RPMI8226 (cell line): Measurements from ENCODE around the gene PRSS27.
"Not testable (repeated sequence)": the region's sequence is repeated elsewhere in the genome, so short reads cannot be mapped to it uniquely, and the experiment has no call there.

Experiments
- DNase-seq: peaks from one replicate; pipeline ENCODE4 v3.0.0-alpha.2; 2015

PRSS27 gene

DNA sequence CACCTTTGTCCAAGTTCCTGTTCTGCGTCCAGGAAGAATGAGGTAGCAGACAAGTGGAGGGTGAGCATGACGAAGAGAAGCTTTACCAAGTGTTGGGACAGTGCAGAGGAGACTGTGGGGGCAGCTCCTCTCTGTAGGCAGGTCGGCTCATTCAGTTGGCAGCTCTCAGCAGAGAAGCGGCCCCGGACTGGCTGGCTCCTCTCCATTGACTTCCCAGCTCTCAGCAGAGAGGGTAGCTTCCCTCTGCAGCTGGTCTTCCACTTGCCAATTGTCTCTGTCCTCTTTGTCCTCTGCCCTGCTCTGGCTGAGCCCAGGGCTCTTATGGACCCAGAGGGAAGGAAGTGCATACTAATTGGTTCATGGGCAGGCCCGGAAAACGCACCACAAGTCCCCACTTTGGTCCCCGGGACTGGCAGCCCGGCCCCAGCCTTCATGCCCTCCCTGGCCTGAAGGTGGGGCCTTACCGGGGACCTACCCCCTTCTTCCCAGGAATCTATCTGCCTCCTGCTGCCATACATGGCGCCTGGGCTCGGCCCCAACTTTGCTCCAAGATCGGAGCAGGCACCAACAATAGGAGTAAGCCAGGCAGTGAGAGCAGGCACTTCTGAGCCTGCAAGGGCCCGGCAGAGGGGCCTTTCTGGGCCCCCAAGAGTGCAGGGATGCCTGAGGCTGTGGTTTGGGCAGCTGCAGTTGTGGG is 27.6 kb downstream of the PRSS27 start:
- DNase-seq, result no peak

DNA sequence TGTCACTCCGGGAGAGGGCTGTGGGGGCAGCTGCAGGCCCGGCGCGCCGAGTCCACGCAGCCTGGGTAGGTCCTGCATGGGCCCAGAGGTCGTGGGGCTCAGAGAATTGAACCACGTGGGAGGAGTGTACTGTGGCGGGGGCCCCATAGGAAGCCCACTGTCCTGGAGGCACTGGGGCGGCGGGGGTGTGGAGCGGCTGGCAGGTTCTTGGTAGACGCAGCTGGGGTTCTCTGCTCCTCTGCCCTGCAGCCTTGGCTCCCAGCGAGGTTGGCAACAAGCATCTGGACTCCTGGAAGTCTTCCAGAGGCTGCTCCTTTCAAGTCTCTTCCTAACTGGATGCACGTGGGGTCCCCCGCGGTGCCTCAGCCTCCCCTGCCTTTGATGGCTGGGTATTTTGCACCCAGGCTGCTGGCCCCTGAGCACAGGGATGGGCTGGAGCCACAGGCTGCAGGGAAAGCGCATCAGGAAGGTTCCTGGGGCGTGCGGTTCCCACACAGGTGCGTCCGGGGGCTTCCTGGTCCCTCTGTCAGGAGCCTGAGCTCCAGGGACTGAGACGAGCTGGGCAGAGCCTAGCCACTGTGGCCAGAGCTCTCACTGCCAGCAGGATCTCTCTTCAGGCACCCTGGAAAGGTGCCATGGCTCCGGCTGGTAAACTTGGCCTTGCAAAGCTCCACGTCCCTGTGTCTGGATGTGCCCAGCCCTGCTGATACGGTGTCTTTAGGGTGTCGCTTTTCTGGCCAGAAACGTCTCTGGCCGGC is 28.4 kb downstream of the PRSS27 start:
- DNase-seq, result no peak

DNA sequence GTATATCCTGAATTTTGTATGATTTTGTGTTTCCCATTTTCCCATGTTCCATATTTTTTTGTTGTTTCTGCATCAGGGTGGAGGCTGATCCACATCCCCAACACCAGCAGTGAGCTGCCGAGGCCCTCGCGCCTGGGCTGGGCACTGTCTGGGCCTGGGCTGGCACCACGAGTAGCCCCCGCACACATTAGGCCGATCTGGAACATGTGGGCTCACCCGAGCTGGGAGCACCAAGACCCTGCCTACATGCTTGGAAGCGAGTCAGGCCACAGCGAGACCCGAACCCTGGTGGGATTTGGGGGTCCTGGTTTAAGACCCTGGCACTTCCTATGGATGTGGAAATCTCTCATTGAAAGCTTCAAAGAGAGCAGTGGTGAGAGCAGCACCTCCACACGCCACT is 29.2 kb downstream of the PRSS27 start:
- DNase-seq, result no peak

DNA sequence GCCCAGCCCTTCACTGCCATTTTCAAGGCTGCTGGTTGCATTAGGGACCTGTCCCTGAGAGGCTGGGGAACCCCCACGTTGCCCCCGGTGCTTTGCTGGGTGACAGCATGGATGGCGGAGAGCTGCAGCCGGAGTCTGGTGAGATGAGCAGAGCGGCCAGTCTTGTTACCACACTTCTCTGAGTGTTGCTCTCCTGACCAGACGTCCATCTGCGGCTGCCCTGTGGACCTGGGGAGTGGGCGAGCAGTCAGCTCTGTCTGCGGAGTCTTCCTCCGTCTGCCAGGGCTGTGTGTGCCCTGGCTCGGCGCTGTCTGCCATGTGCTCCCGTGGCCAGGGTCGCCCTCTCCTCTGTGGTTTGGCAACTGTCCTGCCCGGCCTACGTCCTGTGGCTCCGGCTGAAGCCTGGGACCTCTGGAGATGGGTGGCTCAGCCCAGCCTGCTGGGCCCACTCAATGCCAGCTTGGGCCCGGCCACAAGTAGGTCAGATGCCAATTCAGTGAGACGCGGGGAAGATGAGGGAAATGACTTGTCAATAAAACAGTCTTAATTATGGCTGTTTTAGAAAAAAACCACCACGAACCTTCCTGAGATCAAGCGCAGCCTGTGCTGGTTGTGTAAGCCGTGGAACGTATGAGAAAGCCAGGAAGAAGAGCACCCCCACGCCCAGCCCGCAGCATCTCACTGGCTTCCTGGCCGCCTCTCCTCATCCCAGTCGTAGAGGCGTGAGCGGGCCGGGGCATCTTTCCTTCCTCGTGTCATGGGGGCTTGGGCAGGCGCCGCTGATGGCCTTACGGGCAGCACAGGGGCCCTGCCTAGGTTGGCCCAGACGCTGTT is 29.8 kb downstream of the PRSS27 start:
- no peak for DNase-seq

DNA sequence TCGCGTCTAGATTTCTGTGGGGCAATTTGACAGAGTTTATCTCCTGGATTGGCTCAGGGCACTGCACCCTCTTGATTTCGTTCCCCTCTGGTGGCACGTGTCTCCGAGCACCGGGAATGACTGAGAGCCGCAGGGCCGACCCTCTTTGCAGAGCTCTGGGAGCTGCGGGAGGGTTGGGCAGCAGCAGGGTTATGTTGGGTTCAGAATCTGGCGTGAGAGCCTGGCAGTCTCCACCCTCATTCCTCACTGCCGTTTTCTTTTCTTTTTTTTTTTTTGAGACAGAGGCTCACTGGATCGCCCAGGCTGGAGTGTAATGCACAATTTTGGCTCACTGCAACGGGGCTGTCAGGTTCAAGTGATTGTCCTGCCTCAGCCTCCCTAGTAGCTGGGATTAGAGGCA is 30.6 kb downstream of the PRSS27 start:
- not testable (repeated sequence) for DNase-seq

DNA sequence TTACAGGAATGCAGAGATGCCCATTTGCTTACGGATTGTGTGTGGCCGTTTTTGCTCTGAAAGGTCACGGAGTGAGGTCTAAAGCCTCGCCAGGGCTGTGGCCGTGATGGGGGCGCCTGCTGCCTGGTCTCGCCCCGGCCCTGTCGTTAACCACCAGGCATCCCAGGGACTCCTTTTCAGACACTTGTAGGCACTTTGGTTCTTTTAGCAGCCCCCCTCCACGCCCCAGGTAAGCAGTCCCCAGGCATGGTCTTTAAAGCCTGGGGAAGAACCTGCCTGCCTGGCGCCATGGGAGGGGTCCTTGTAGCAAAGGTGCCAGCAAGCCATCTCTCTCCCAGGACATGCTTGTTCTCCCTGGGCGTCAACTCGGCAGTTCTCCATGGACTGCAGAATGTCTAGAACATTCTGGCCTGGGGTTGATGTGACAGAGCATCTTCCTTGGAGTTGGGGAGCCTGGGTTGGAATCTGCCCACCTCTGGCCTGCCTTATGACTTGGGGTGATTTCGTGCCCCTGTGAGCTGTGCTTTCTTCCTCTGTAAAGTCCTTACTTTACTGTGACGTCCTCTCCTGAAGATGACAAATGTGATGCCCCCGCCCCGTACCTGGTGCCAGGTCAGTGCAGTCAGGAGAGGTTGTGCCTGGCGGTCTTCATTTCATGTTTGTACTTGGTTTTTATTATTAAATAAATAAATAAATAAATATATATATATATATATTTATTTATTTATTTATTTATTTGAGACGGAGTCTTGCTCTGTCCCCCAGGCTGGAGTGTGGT is 32.3 kb downstream of the PRSS27 start:
- DNase-seq, result no peak

DNA sequence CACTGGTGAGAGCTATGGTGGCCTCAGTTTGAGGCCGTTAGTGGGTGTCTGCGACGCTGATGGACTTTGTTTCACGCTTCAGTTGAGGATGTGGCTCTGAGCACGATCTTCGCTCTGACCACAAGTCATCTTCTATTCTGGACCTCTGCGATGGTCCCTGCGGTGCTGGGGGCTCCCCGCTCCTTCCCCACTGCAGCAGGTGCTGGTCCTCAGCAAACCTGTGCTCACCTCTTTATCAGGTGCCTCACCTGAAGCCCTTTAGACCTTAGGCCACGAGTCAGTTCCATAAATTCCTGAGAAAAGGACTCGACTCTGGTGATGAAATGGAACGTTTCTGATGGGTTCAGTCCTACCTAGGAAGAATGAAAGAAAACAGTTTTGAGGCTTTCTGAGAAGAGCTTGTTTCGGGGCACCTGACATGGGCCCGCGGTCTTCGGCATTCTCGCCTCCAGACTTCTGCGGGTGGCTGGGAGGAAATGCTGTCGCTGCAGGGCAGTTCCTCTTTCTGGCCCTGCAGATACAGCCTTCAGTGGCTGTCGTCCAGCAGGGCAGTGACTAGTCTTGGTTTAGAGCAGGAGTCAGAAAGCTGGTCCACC is 33.0 kb downstream of the PRSS27 start:
- DNase-seq, result peak; percentile 97

DNA sequence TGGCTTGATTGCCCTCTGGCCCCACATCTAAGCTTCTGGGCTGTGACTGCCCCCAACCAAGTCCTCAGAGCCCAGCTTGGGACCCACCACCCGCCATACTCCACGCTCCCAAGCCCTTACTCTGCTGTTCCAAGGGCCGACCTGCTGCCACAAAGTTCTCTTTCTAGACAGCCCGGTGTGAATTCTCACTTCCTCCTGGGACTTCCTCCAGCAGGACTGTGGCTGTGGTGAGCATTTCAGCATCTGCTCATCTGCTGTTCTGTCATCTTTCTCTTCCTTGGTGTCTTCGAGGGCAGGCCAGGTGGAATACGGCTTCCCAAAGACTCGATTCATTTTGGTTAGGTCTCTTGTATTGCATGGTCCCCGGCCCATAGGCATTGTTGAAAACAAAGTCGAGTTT is 33.9 kb downstream of the PRSS27 start:
- DNase-seq, result not testable (repeated sequence)

DNA sequence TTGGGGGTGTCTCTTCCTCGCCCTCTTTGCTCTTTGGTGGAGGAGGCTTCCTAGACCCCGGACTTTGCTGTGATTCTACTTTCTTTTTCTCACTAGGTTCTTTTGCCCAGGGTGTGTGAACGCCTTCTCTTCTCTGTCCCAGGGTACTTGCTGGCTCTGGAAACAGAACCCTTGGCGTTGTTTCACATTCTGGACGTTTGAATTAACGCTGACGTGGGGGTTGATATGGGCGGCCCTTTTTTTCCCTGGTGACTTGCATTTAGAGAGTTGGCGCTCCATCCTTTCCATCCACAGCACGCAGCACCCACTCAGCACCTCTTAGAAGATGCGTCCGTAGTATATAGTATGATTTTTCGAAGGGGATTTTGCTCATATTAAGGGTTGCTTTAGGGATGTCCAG is 37.0 kb downstream of the PRSS27 start:
- peak; percentile 28 for DNase-seq

DNA sequence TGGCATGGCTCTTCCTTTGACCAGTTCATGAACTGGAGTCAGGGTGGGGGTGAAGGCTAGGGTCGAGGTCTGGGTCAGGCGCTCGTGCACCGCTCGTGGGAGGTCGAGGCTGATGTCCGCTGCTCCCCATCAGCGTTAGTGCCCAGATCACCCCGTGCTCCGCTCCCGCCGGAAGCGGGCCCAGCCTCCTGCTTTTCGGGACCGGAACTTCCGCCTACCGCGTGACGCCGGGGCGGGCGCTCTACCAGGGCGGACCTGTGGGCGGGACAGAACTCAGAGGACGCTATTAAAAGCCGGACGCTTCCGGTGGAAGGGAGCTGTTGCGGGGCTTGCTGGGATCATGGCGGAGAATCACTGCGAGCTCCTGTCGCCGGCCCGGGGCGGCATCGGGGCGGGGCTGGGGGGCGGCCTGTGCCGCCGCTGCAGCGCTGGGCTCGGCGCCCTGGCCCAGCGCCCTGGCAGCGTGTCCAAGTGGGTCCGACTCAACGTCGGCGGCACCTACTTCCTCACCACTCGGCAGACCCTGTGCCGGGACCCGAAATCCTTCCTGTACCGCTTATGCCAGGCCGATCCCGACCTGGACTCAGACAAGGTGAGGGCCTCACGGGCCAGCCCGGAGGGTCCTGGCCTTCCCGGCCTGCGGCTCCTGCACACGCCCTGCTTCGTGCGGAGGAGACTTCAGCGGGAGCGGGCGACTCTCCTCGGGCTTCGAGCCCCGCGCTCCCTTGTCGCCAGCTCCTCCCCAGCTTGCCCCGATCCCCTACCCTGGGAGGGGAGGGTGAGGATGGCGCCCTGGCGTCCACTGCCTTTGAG is 37.6 kb downstream of the PRSS27 start, which contains the start of gene KCTD5:
Gene KCTD5, plus strand, starts transcription at position 315 of the 813 bp plus-strand sequence. Its CDS starts 26 bp downstream, at position 341.
- DNase-seq, result peak; percentile 99

DNA sequence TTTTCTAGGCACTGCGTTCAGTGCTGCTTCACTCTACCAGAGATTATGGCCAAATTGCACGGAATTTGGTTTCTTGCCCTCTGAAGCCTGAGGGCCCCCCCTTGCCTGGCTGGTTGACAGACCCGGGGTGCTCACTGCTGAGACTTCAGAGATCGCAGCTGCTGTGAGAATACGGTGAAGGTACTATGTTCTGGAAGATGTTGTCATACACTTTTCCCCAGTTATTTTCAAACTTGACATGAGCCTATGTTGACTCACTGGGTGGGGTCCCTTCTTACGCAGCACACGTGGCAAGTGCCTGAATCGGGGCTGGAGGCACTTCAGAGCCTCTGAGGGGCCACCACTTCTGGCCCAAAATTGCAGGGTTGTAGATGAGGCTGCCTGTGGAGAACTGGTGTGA is 39.7 kb downstream of the PRSS27 start:
- DNase-seq, result not testable (repeated sequence)

DNA sequence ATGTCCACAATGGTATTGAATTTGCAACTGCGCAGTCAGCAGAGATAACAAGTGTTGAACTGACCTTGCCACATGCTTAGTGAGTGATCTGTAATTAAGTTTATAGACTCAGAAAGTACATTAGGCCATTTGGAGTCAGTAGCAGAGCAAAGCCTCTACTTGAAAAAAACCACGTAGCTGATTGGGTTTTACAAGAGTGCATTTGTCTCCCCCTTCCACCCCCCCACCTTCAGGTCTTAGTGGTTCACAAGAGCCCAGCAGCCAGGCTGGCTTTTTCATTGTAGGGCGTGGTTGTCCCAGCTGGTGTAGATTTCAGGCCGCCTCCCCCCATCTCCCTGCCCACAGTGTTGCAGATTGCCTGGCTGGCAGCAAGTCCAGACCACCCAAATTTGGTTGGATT is 40.1 kb downstream of the PRSS27 start:
- DNase-seq, result not testable (repeated sequence)

DNA sequence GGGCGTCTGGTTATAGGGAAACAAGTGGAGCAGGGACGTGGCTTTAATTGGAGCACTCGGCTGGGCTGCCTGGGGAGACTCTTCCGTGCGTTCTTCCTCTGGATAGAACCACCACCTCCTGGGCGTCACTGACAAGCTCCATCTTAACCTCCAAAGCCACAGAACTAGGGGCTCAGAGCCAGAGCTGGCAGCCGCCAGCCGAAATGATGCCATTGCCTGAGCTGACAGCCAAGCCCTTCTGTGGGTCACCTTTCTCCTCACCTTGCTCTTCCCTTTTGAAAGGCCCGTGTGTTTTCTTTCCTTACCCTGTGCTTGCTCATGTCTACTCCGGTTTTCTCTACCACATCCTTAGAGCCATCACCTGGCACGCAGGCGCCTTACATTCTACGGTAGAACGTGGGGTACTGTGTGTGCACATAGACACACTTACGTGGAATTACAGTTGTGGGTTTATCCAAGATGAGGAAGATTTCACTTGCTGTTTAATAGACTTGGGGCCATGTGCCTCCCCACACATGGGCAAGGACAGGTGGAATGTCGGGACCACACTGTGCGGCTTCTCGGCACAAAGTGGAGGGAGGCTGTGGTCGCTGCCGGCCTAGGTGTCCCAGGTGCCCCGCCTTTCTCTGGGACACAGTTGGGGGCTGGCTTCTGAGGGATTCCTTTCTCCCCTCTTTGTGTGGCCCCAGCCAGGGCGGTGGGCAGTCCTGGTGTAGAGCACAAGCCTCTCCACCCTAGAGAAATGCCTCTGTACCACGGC is 41.6 kb downstream of the PRSS27 start:
- DNase-seq, result not testable (repeated sequence)

DNA sequence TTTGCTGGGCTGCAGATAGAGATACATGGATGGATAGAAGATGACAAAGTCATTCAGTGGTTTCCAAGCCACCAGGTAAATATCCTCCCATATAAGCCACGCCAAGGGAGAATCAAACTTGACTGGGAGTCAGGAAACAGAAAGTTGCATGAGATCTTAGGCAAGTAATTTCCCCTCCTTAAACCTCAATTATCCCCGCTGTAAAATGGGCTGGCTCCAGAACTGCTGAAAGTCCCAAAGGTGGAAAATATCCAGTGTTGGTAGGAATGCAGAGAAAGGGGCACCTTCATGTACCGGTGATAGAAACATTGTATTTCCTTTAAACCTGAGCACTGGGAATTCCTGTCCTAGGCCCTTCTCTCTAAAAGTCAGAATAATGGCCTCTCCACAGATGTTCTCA is 43.1 kb downstream of the PRSS27 start:
- not testable (repeated sequence) for DNase-seq

DNA sequence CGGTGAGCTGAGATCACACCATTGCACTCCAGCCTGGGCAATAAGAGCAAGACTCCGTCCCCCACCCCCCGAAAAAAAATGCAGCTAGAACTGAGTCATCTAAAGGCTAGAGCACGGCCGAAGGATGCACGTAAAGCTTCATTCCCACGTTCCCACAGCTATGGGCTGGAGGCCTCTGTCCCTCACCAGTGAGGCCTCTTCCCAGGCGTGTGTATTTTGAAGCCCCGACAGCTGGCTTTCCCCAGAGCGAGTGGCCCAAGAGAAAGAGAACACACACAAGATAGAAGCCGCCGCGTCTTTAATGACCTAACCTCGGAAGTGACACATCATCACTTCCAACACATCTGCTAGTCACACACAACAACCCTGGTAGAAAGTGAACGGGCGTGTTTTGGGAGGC is 44.3 kb downstream of the PRSS27 start:
- no peak for DNase-seq

DNA sequence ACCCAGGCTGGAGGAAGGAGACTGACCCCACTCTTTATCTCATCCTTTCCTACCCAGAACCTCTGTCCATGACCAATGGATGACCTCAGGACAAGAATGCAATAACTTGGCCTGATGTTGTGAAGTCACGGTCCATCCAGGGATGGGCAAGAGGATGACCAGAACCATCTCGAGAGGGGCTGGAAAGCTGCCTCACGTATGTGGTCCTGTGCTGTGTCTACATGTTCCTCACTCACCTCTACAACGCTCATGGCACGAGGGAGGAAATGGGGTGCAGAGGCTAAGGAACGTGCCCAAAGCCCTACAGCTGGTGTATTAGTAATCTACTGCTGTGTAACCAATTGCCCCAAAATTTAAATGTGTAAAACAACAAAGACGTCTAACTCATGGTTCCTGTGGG is 45.0 kb downstream of the PRSS27 start:
- DNase-seq, result no peak

DNA sequence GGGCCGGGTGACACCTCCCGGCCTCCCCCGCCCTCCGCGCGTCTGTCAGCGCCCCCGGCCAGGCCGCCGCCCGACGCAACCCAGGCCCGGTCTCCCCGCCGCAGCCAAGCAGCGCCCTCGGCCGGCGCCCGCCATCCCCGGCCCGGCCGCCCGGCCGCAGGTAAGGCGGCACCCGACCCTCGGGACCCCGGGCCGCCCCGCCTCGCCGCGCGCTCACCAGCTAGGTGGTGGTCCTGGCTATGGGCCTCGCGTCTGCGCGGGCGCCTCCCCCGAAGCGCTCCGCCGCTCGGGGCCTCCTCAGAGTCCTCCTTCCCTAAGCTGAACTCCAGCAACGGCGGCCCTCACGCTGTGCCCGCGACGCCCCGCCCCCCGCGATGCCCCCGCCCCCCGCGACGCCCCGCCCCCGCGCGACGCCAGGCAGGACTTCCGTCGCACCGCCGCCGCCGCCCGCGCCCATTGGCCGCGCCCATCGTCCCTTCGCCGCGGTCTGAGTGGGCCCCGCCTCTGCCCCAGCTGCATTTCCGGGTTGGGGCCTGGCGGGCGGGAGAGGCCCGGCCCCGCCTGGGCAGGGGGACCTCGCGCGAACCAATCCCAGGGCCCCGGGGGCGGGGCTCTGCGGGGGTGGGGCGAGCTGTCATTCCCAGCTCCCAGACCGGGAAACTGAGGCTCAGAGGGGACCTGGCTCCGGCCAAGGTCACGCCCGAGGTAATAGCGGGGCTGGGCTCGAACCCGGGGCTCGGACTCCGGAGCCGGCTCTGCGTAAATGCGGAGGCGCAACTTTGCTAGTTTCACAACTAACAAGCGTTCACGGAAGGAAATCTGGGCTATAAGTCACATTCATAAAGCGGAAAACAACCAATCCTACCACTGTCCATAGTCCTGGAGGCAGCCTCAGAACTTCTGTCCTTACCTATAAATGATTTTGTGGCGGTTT is 46.7 kb downstream of the PRSS27 start:
- peak; percentile 98 for DNase-seq

DNA sequence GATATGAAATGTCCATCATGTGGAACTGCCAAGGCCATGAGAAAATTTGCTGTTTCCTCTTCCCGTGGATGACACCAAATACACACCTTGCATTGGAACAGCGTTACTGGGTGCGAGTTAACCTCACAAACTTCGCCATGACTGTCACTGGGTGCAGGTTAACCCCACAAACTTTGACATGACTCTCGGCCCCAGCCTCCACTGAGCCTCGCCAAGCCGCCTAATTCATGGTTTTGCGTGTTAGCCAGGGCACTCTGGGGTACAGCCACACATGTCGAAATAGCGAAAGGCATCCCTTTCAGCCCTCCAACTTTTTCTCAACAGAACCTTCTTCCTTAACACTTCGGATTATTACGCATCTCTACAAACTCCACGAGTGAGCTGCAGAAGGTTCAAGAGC is 48.3 kb downstream of the PRSS27 start:
- DNase-seq, result no peak

DNA sequence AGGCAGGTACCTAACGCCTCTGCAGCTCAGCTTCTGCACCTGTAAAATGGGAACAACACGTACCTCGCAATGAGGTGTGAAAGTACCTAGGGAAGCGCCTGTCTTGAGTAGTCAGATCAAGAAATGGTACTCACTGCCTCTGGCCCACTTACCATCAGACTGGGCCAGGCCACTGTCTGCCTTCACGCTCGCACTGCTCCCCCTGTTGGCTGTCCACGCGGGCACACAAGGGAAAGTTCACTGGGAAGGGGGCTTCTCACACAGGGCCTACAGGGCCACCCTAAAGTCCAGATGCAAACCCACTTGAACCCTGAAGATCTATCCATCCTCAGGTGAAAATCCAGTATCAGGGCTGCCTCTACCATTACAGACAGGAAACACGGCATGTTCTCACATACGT is 48.8 kb downstream of the PRSS27 start:
- DNase-seq, result not testable (repeated sequence)
